Cardiac septum (tissue), 1 donor: ENCODE measurements around the gene EPS8L2. TPM values are rescaled to one million over a fixed set of nuclear protein-coding genes. Genes with fewer than 3 reads are reported as not detected.

ENCODE experiments used
- DNase-seq: peaks from one replicate; pipeline ENCODE4 v3.0.0-alpha.2; 2020; ENCODE audit warnings: low spot score
- intact Hi-C: fragments of 100-400 bp; cut with DNase I; formaldehyde crosslinking; loops from one replicate; pipeline ENCODE4 v1.14.0; 2022
- total RNA-seq: library from RNA; stranded (reverse); fragmentation: NEBNext Ultra II Directional; extraction: Animal tissue kit (Norgen Biotek cat#: 25700); gene quantifications from one replicate; pipeline ENCODE4 v1.2.1, GENCODE V29; 2021
- donor health status: DM: no; HTN: no; CAD: no.

Gene EPS8L2
- total RNA-seq, 1 donor from 2014 or later: 2.3 TPM

- DNase-seq: no peak
- intact Hi-C loops: no loop called here
These were observed 4.1 kb upstream of the EPS8L2 start for GRCh38 chr11:701741-702461.

GRCh38 chr11:702462-703461 is 3.3 kb upstream of the EPS8L2 start:
- intact Hi-C loops: no loop called here
- DNase-seq: no peak

- intact Hi-C loops: no loop called here
- no peak for DNase-seq
These were observed 2.5 kb upstream of the EPS8L2 start for GRCh38 chr11:703506-703905.

GRCh38 chr11:704228-704674 is 1.8 kb upstream of the EPS8L2 start:
- intact Hi-C loops: no loop called here
- DNase-seq: no peak

GRCh38 chr11:704781-705645 is 1.0 kb upstream of the EPS8L2 start:
- no peak for DNase-seq
- intact Hi-C loops: no loop called here

GRCh38 chr11:706439-706956 is 467 bp downstream of the EPS8L2 start:
- no peak for DNase-seq
- intact Hi-C loops: no loop called here

- DNase-seq: no peak
These were observed 1.2 kb downstream of the EPS8L2 start for GRCh38 chr11:706957-707816.

GRCh38 chr11:707817-708420 is 1.9 kb downstream of the EPS8L2 start:
- intact Hi-C loops: no loop called here
- DNase-seq: no peak

More at GRCh38 chr11:706957-707816, 1.2 kb downstream of the EPS8L2 start:
- intact Hi-C loops: no loop called here

- DNase-seq: no peak
- intact Hi-C loops: no loop called here
These were observed 2.5 kb downstream of the EPS8L2 start for GRCh38 chr11:708511-708910.

GRCh38 chr11:709109-709997 is 3.3 kb downstream of the EPS8L2 start:
- DNase-seq: no peak
- intact Hi-C loops: no loop called here

GRCh38 chr11:714436-714835 is 8.4 kb downstream of the EPS8L2 start:
- intact Hi-C loops: no loop called here
- no peak for DNase-seq

- DNase-seq: no peak
- intact Hi-C loops: no loop called here
These were observed 13.4 kb downstream of the EPS8L2 start for GRCh38 chr11:719214-720016.

- no peak for DNase-seq
- intact Hi-C loops: no loop called here
These were observed 14.1 kb downstream of the EPS8L2 start for GRCh38 chr11:720017-720641.

- intact Hi-C loops: no loop called here
- no peak for DNase-seq
These were observed 14.7 kb downstream of the EPS8L2 start for GRCh38 chr11:720642-721246.

GRCh38 chr11:721247-721740 is 15.3 kb downstream of the EPS8L2 start:
- DNase-seq: no peak
- intact Hi-C loops: no loop called here
